ENCODE results near the gene BBLN.
A peak's percentile ranks its signal among the peaks of the same experiment; 100 is the strongest.

Gene BBLN

GRCh38 chr9:128185979-128186965 lies 26.2 kb downstream of the BBLN start:
- no peak overlapping the region for H3K27ac ChIP-seq
- DNase-seq (ENCODE audit: low read depth, low spot score) = no peak

GRCh38 chr9:128187361-128187760 lies 27.3 kb downstream of the BBLN start:
- no peak for DNase-seq (ENCODE audit: low read depth, low spot score)
- no peak overlapping the region for H3K27ac ChIP-seq

- DNase-seq (ENCODE audit: low read depth, low spot score) = no peak
- no peak overlapping the region for H3K27ac ChIP-seq
Observed at GRCh38 chr9:128188209-128188608, 28.1 kb downstream of the BBLN start.

- H3K27ac ChIP-seq = no peak overlapping the region
- DNase-seq (ENCODE audit: low read depth, low spot score) = no peak
Observed at GRCh38 chr9:128190013-128190412, 29.9 kb downstream of the BBLN start.

- DNase-seq (ENCODE audit: low read depth, low spot score) = no peak
- peak overlapping the region; percentile 66 for H3K27ac ChIP-seq
Observed at GRCh38 chr9:128190516-128191405, 30.7 kb downstream of the BBLN start.

GRCh38 chr9:128191406-128192046 lies 31.5 kb downstream of the BBLN start, which contains the start of gene CIZ1:
Gene CIZ1 (minus strand): TSS chr9:128191572. CDS start chr9:128190857, 715 bp downstream.
- DNase-seq (ENCODE audit: low read depth, low spot score) = no peak
- peak within 1 kb of the TSS; percentile 66 for H3K27ac ChIP-seq

GRCh38 chr9:128192601-128193371 lies 32.7 kb downstream of the BBLN start:
- peak overlapping the region; percentile 66 for H3K27ac ChIP-seq
- DNase-seq (ENCODE audit: low read depth, low spot score) = peak; percentile 83

GRCh38 chr9:128193469-128194096 lies 33.5 kb downstream of the BBLN start:
- peak overlapping the region; percentile 66 for H3K27ac ChIP-seq
- DNase-seq (ENCODE audit: low read depth, low spot score) = no peak

GRCh38 chr9:128201441-128202369 lies 41.6 kb downstream of the BBLN start:
- no peak for DNase-seq (ENCODE audit: low read depth, low spot score)

GRCh38 chr9:128202648-128203023 lies 42.6 kb downstream of the BBLN start:
- H3K27ac ChIP-seq = no peak overlapping the region
- no peak for DNase-seq (ENCODE audit: low read depth, low spot score)

More at GRCh38 chr9:128201441-128202369, 41.6 kb downstream of the BBLN start:
- no peak overlapping the region for H3K27ac ChIP-seq

GRCh38 chr9:128203024-128203706 lies 43.1 kb downstream of the BBLN start, which contains the start of gene DNM1:
Gene DNM1 (plus strand): TSS chr9:128203379. CDS start chr9:128203471, 92 bp downstream.
- DNase-seq (ENCODE audit: low read depth, low spot score) = no peak
- no peak within 1 kb of the TSS for H3K27ac ChIP-seq

GRCh38 chr9:128203707-128204551 lies 43.9 kb downstream of the BBLN start:
- no peak overlapping the region for H3K27ac ChIP-seq
- DNase-seq (ENCODE audit: low read depth, low spot score) = no peak

- H3K27ac ChIP-seq = no peak overlapping the region
- DNase-seq (ENCODE audit: low read depth, low spot score) = no peak
Observed at GRCh38 chr9:128204858-128205257, 44.8 kb downstream of the BBLN start.

GRCh38 chr9:128205296-128205944 lies 45.4 kb downstream of the BBLN start:
- DNase-seq (ENCODE audit: low read depth, low spot score) = no peak
- no peak overlapping the region for H3K27ac ChIP-seq

GRCh38 chr9:128206484-128206883 lies 46.4 kb downstream of the BBLN start:
- H3K27ac ChIP-seq = no peak overlapping the region
- DNase-seq (ENCODE audit: low read depth, low spot score) = no peak

All from epithelial cell of prostate (primary cell).